Right lobe of liver (tissue), 5 donors: Measurements from ENCODE around the gene TAF11L8. TPM values are rescaled to one million over a fixed set of nuclear protein-coding genes. Genes with fewer than 3 reads are reported as not detected.

Experiments used
- small RNA-seq, 2 experiments: library from RNA; depleted of rRNA; stranded (forward); fragments of <200 nt; gene quantifications; one replicate each; pipeline ENCODE3, GENCODE V24; 2016
- total RNA-seq, 6 experiments: library from RNA; depleted of rRNA in 2 of 6; stranded (reverse); fragments of >200 nt in 2 of 6; fragmentation: NEBNext Ultra II Directional in 3 of 6; extraction: Animal tissue kit (Norgen Biotek cat#: 25700) in 3 of 6; gene quantifications; one replicate each; pipeline versions ENCODE4 v1.1.0 to v1.2.4, GENCODE V29; 2016 to 2023
- donor health status: DM: no; HTN: no; CAD: no.
- donor health status: DM: no; HTN: no; CAD: no.
- donor health status: DM: no; HTN: yes; CAD: no.
- donor health status: DM: no; HTN: yes; CAD: no.

Gene TAF11L8
- total RNA-seq, 6 experiments from 2014 or later = not detected

Small RNA genes within 50 kb of the gene (small RNA-seq; reads per million reads assigned to genes)
- gene AC233724.3 (0 reads per million in 2 experiments), gene AC233724.6 (0 reads per million in 2 experiments), gene AC233724.7 (0 reads per million in 2 experiments)

Other genes starting within 250 kb of the TAF11L8 start
- not detected for gene TAF11L2, start 92.7 kb downstream of the TAF11L8 start, total RNA-seq
- gene TAF11L3, start 72.6 kb downstream of the TAF11L8 start, total RNA-seq = not detected
- not detected for gene TAF11L4, start 69.2 kb downstream of the TAF11L8 start, total RNA-seq
- not detected for gene TAF11L5, start 65.7 kb downstream of the TAF11L8 start, total RNA-seq
- gene TAF11L6, start 62.3 kb downstream of the TAF11L8 start, total RNA-seq = not detected
- gene TAF11L7, start 5.2 kb downstream of the TAF11L8 start, total RNA-seq = not detected
- not detected for gene TAF11L9, start 3.4 kb upstream of the TAF11L8 start, total RNA-seq
- not detected for gene TAF11L10, start 6.9 kb upstream of the TAF11L8 start, total RNA-seq
- not detected for gene TAF11L11, start 13.2 kb upstream of the TAF11L8 start, total RNA-seq
- gene TAF11L12, start 19.4 kb upstream of the TAF11L8 start, total RNA-seq = not detected
- not detected for gene TAF11L13, start 41.1 kb upstream of the TAF11L8 start, total RNA-seq
- not detected for gene TAF11L14, start 43.5 kb upstream of the TAF11L8 start, total RNA-seq